G401.6 (cell line): ENCODE measurements around the gene MAP2K7.
"Not testable (repeated sequence)": the region's sequence is repeated elsewhere in the genome, so short reads cannot be mapped to it uniquely, and the experiment has no call there.

ENCODE experiments used
- FAIRE-seq: peaks from 2 replicates; lab custom pipeline; 2012; peaks lifted over from hg19 to GRCh38; lab: Jason Lieb, UNC

The MAP2K7 gene

GRCh38 chr19:7920519-7921301 lies 17.0 kb downstream of the MAP2K7 start:
- FAIRE-seq, result peak; percentile 59

GRCh38 chr19:7921302-7921966 lies 17.8 kb downstream of the MAP2K7 start:
- no peak for FAIRE-seq

GRCh38 chr19:7921967-7922835 lies 18.5 kb downstream of the MAP2K7 start:
- no peak for FAIRE-seq

- FAIRE-seq, result no peak
Observed at GRCh38 chr19:7922836-7923195, 19.1 kb downstream of the MAP2K7 start.

GRCh38 chr19:7923295-7924191 lies 19.9 kb downstream of the MAP2K7 start:
- no peak for FAIRE-seq

GRCh38 chr19:7924241-7924640 lies 20.6 kb downstream of the MAP2K7 start:
- FAIRE-seq, result no peak

GRCh38 chr19:7924651-7925170 lies 21.0 kb downstream of the MAP2K7 start:
- no peak for FAIRE-seq

- FAIRE-seq, result no peak
Observed at GRCh38 chr19:7925171-7925851, 21.6 kb downstream of the MAP2K7 start.

- FAIRE-seq, result no peak
Observed at GRCh38 chr19:7926021-7926726, 22.5 kb downstream of the MAP2K7 start, which contains the start of gene CTXN1. CTXN1 (minus strand) TSS chr19:7926135; CDS start chr19:7925538, 597 bp downstream.

- FAIRE-seq, result no peak
Observed at GRCh38 chr19:7926727-7927604, 23.3 kb downstream of the MAP2K7 start.

GRCh38 chr19:7927605-7928333 lies 24.1 kb downstream of the MAP2K7 start:
- no peak for FAIRE-seq

- no peak for FAIRE-seq
Observed at GRCh38 chr19:7928334-7928706, 24.6 kb downstream of the MAP2K7 start.

GRCh38 chr19:7928741-7929701 lies 25.3 kb downstream of the MAP2K7 start:
- peak; percentile 96 for FAIRE-seq

GRCh38 chr19:7930030-7930429 lies 26.4 kb downstream of the MAP2K7 start:
- FAIRE-seq, result not testable (repeated sequence)

GRCh38 chr19:7930765-7931164 lies 27.1 kb downstream of the MAP2K7 start:
- no peak for FAIRE-seq

- no peak for FAIRE-seq
Observed at GRCh38 chr19:7931221-7932061, 27.8 kb downstream of the MAP2K7 start.
